Hepatocyte (in vitro differentiated cells): ENCODE results near the gene MGLL.

ENCODE experiments used
- CTCF ChIP-seq: fragments of 200-600 bp; sonication (generic); IDR thresholded peaks from 2 replicates; pipeline ENCODE4 v1.5.1; 2016; ENCODE audit warnings: antibody characterized with exemption, mild to moderate bottlenecking; ENCODE audit not compliant: poor library complexity
- EZH2phosphoT487 ChIP-seq: fragments of 200-600 bp; sonication (generic); IDR thresholded peaks from one replicate; pipeline ENCODE4 v1.6.1; 2018; ENCODE audit warnings: antibody characterized with exemption, mild to moderate bottlenecking, low read depth, moderate library complexity; ENCODE audit not compliant: unreplicated experiment, severe bottlenecking

- TF ChIP-seq CTCF (no peak), EZH2phosphoT487 (no peak)
Measured at GRCh38 chr3:127663151-127663550, 159.2 kb downstream of the MGLL start.
